ENCODE results near the gene ANKDD1A.

GRCh38 chr15:64943512-64944225, 32.0 kb downstream of the ANKDD1A start:
- no peak for TF ChIP-seq ZBTB21 (tag by site-specific recombination; IDR thresholded peaks at IDR 0.05)
- TF ChIP-seq PRDM1 (tag by site-specific recombination; IDR thresholded peaks at IDR 0.05) = no peak
- no peak for TF ChIP-seq ZFHX2 (tag by site-specific recombination; conservative IDR thresholded peaks at IDR 0.05)
- TF ChIP-seq CTCF (tag by site-specific recombination; IDR thresholded peaks at IDR 0.05) = no peak
- no peak for TF ChIP-seq ZBTB1 (tag by site-specific recombination; IDR thresholded peaks at IDR 0.05)
- no peak for TF ChIP-seq ZNF394 (tag by site-specific recombination; IDR thresholded peaks at IDR 0.05; ENCODE audit: borderline replicate concordance)
- no peak for TF ChIP-seq HIC1 (tag by site-specific recombination; IDR thresholded peaks at IDR 0.05)
- TF ChIP-seq ZBTB10 (tag by site-specific recombination; IDR thresholded peaks at IDR 0.05) = no peak
- TF ChIP-seq YY1 (tag by site-specific recombination; IDR thresholded peaks at IDR 0.05) = no peak
- no peak for TF ChIP-seq KLF16 (tag by site-specific recombination; IDR thresholded peaks at IDR 0.05)

Measured in HEK293 (cell line).